ENCODE data around the gene TIPARP. TPM values are rescaled to one million over a fixed set of nuclear protein-coding genes. Genes with fewer than 3 reads are reported as not detected.
"Not testable (repeated sequence)": the region's sequence is repeated elsewhere in the genome, so short reads cannot be mapped to it uniquely, and the experiment has no call there.

TIPARP gene
- total RNA-seq, 1 experiment from 2014 or later: 20.4 TPM

DNA sequence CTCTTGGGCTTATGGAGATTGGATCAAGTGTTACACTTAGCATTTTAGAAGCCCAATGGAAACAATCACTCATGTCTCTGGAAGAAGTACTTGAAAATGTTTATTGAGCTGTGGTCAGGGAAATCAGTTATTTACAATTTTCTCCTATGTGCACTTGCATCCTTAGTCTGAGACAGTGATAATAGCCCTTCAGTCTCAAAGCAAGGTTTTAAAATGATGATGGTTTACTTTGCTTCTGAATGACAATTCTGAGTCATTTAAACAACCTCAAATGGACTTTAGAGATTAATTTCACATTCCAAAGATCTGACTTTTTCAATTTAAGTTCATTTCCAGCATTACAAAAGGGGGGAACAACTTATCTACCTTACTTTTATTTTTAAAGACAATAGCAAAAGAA is 20.1 kb downstream of the TIPARP start:
- Histone ChIP-seq H3K9ac (ENCODE audit: low read length) (no peak overlapping the region), H3K9me2 (replicated peaks; ENCODE audit: insufficient read depth, low read length) (no peaks in the 10 kb centered on the region), H3K4me1 (ENCODE audit: low read length) (peaks cover 26% of the 10 kb centered on the region), H3K27me3 (ENCODE audit: low read length) (no peaks in the 10 kb centered on the region), H3K36me3 (ENCODE audit: insufficient read depth, low read length) (peaks cover 27% of the 10 kb centered on the region), H2AFZ (ENCODE audit: low read length) (no peak overlapping the region), H3K27ac (ENCODE audit: low read length) (no peak overlapping the region), H3K79me2 (ENCODE audit: low read length) (peaks cover 43% of the 10 kb centered on the region), H4K20me1 (ENCODE audit: insufficient read depth, low read depth, low read length) (peaks cover 3% of the 10 kb centered on the region; the same call in 1 of the 2 replicates), H3K9me3 (ENCODE audit: low read length) (no peaks in the 10 kb centered on the region), H3K4me3 (ENCODE audit: low read length) (no peak overlapping the region), H3K4me2 (ENCODE audit: low read depth, low read length, poor library complexity, severe bottlenecking) (no peak overlapping the region)
- no peak for DNase-seq

DNA sequence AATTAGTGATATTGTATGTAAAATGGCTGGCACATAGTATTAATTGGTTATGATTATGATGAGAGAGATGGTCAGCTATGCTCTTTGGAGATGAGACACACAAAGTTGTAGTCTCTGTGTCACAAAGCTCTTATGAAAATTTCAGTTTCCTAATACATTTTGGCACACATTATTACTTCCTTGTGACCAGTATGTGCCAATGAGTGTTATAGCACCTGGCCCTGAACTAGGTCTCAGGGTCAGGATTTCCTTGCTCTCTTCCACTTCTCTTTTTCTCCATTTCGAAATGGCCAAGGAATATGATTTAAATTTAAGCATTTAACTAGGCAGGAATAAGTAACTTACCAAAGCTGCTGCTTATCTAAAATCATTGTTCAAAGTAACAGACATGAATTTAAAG is 28.0 kb downstream of the TIPARP start:
- Histone ChIP-seq H3K27ac (ENCODE audit: low read length) (no peak overlapping the region), H3K4me1 (ENCODE audit: low read length) (peaks cover 20% of the 10 kb centered on the region), H3K4me2 (ENCODE audit: low read depth, low read length, poor library complexity, severe bottlenecking) (no peak overlapping the region), H3K4me3 (ENCODE audit: low read length) (no peak overlapping the region), H2AFZ (ENCODE audit: low read length) (no peak overlapping the region), H3K79me2 (ENCODE audit: low read length) (peaks cover 6% of the 10 kb centered on the region; the same call in 1 of the 2 replicates), H4K20me1 (ENCODE audit: insufficient read depth, low read depth, low read length) (no peaks in the 10 kb centered on the region), H3K9me2 (replicated peaks; ENCODE audit: insufficient read depth, low read length) (no peaks in the 10 kb centered on the region), H3K9me3 (ENCODE audit: low read length) (no peaks in the 10 kb centered on the region), H3K9ac (ENCODE audit: low read length) (no peak overlapping the region), H3K36me3 (ENCODE audit: insufficient read depth, low read length) (peaks cover 20% of the 10 kb centered on the region), H3K27me3 (ENCODE audit: low read length) (no peaks in the 10 kb centered on the region)
- no peak for DNase-seq

DNA sequence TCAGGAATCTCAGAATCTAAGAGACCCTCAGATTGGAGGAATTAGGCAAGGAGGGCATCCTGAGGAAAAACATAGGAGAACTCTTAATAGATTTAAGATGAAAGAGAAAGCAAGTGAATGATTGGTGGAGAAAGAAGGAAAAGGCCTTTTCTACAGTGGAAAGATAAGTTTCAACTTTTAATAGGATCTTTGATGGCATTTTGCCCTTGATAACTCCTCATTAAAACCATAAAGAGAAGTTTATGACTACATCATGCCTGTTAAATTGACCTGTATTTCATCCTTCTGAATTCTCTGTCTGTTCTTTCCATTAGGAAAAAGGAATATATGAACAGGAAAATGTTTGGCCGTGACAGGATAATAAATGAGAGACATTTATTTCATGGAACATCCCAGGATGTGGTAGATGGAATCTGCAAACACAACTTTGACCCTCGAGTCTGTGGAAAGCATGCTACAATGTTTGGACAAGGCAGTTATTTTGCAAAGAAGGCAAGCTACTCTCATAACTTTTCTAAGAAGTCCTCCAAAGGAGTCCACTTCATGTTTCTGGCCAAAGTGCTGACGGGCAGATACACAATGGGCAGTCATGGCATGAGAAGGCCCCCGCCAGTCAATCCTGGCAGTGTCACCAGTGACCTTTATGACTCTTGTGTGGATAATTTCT is 30.1 kb downstream of the TIPARP start:
- no peak for DNase-seq
- H3K4me3 ChIP-seq (ENCODE audit: low read length): no peak overlapping the region
- H3K4me1 ChIP-seq (ENCODE audit: low read length): peaks cover 20% of the 10 kb centered on the region
- no peak overlapping the region for H3K27ac ChIP-seq (ENCODE audit: low read length)
- no peak overlapping the region for H3K4me2 ChIP-seq (ENCODE audit: low read depth, low read length, poor library complexity, severe bottlenecking)
- no peaks in the 10 kb centered on the region for H3K9me3 ChIP-seq (ENCODE audit: low read length)
- H2AFZ ChIP-seq (ENCODE audit: low read length): no peak overlapping the region
- H3K9ac ChIP-seq (ENCODE audit: low read length): no peak overlapping the region
- H3K36me3 ChIP-seq (ENCODE audit: insufficient read depth, low read length): peaks cover 14% of the 10 kb centered on the region; the same call in 1 of the 2 replicates
- no peaks in the 10 kb centered on the region for H3K27me3 ChIP-seq (ENCODE audit: low read length)
- H4K20me1 ChIP-seq (ENCODE audit: insufficient read depth, low read depth, low read length): no peaks in the 10 kb centered on the region
- peaks cover 6% of the 10 kb centered on the region; the same call in 1 of the 2 replicates for H3K79me2 ChIP-seq (ENCODE audit: low read length)
- H3K9me2 ChIP-seq (replicated peaks; ENCODE audit: insufficient read depth, low read length): no peaks in the 10 kb centered on the region

DNA sequence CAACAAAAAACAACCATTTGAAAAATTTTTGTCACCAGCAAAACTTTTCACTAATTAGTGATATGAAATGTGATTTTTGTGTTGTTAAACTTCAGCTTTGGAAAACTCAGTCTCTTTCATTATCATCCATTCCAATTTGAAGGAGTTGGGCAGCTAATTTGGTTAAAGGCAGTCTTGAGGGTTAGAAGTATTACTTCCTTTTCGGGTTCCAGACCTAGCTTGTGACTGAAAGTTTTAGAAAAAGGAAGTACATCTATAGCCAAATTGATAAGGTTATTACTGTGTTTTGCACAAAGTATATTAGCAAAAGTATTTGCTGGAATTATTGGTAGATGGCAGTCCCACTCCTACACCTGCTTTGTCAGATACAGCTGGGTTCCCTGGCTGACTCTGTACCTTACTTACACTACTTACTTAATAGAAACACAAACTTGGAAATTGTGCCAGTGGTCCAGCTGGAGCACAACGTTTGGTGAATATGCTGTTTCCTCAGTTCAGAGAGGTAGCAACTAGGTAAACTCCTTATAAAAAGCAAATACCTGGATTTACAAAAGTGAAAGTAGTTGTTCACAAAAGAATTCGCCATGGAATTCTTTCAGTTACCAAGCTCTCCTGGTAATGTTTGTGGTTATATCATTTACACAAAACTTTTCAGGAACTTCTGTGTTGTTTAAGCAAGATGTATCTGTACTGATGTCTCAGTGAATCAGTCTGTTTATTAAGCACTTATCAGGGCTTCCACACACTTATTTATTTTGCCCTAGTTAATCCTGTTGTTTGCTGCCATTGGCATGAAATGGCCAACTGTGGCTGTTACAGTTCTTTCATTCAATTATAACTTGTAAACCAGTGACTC is 31.6 kb downstream of the TIPARP start:
- Histone ChIP-seq H3K4me3 (ENCODE audit: low read length) (no peak overlapping the region), H3K9ac (ENCODE audit: low read length) (no peak overlapping the region), H3K9me2 (replicated peaks; ENCODE audit: insufficient read depth, low read length) (no peaks in the 10 kb centered on the region), H3K4me1 (ENCODE audit: low read length) (peaks cover 22% of the 10 kb centered on the region), H3K36me3 (ENCODE audit: insufficient read depth, low read length) (peaks cover 10% of the 10 kb centered on the region; the same call in 1 of the 2 replicates), H3K27ac (ENCODE audit: low read length) (peak overlapping the region; percentile 59), H4K20me1 (ENCODE audit: insufficient read depth, low read depth, low read length) (no peaks in the 10 kb centered on the region), H3K4me2 (ENCODE audit: low read depth, low read length, poor library complexity, severe bottlenecking) (peak overlapping the region; percentile 36), H2AFZ (ENCODE audit: low read length) (no peak overlapping the region), H3K79me2 (ENCODE audit: low read length) (peaks cover 4% of the 10 kb centered on the region; the same call in 1 of the 2 replicates), H3K9me3 (ENCODE audit: low read length) (no peaks in the 10 kb centered on the region), H3K27me3 (ENCODE audit: low read length) (no peaks in the 10 kb centered on the region)
- peak; percentile 65 for DNase-seq

DNA sequence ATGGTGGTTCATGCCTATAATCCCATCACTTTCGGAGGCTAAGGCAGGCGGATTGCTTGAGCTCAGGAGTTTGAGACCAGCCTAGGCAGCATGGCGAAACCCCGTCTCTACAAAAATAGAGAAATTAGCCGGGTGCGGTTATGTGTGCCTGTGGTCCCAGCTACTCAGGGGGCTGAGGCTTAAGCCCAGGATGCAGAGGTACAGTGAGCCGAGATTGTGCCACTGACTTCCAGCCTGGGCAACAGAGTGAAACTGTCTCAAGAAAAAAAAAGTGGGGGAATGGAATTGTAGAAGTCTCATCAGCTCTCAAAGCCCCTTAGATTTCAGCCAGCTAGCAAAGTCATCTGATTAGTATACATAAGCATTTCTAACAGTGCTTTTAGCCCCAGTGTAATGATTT is 33.2 kb downstream of the TIPARP start:
- H3K9ac ChIP-seq (ENCODE audit: low read length): no peak overlapping the region
- no peaks in the 10 kb centered on the region for H3K9me2 ChIP-seq (replicated peaks; ENCODE audit: insufficient read depth, low read length)
- H3K4me2 ChIP-seq (ENCODE audit: low read depth, low read length, poor library complexity, severe bottlenecking): no peak overlapping the region
- H3K79me2 ChIP-seq (ENCODE audit: low read length): no peaks in the 10 kb centered on the region
- H3K9me3 ChIP-seq (ENCODE audit: low read length): no peaks in the 10 kb centered on the region
- no peak overlapping the region for H3K4me3 ChIP-seq (ENCODE audit: low read length)
- no peaks in the 10 kb centered on the region for H4K20me1 ChIP-seq (ENCODE audit: insufficient read depth, low read depth, low read length)
- H3K4me1 ChIP-seq (ENCODE audit: low read length): peaks cover 19% of the 10 kb centered on the region
- H3K36me3 ChIP-seq (ENCODE audit: insufficient read depth, low read length): peaks cover 9% of the 10 kb centered on the region; the same call in 1 of the 2 replicates
- no peak overlapping the region for H2AFZ ChIP-seq (ENCODE audit: low read length)
- DNase-seq: no peak
- H3K27me3 ChIP-seq (ENCODE audit: low read length): no peaks in the 10 kb centered on the region
- H3K27ac ChIP-seq (ENCODE audit: low read length): no peak overlapping the region

DNA sequence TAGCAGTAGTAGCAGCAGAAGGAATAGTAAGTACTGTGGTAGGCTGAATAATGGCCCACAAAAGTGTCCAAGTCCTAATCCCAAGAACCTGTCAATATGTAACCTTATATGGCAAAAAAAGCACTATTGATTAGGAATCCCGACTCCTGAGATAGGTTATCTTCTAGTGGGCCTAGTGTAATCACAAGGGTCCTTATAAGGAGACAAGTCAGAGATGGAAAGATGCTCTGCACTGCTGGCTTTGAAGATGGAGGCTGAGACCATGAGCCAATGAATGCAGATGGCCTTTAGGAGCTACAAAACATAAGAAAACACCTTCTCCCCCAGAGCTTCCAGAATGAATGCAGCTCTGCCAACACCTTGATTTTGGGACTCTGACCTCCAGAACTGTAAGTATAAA is 36.0 kb downstream of the TIPARP start:
- Histone ChIP-seq H3K79me2 (ENCODE audit: low read length) (no peaks in the 10 kb centered on the region), H3K4me1 (ENCODE audit: low read length) (peaks cover 12% of the 10 kb centered on the region), H3K9ac (ENCODE audit: low read length) (no peak overlapping the region), H3K4me2 (ENCODE audit: low read depth, low read length, poor library complexity, severe bottlenecking) (no peak overlapping the region), H3K4me3 (ENCODE audit: low read length) (no peak overlapping the region), H3K9me2 (replicated peaks; ENCODE audit: insufficient read depth, low read length) (no peaks in the 10 kb centered on the region), H3K9me3 (ENCODE audit: low read length) (no peaks in the 10 kb centered on the region), H3K27me3 (ENCODE audit: low read length) (no peaks in the 10 kb centered on the region), H3K36me3 (ENCODE audit: insufficient read depth, low read length) (peaks cover 5% of the 10 kb centered on the region; the same call in 1 of the 2 replicates), H3K27ac (ENCODE audit: low read length) (no peak overlapping the region), H4K20me1 (ENCODE audit: insufficient read depth, low read depth, low read length) (no peaks in the 10 kb centered on the region), H2AFZ (ENCODE audit: low read length) (no peak overlapping the region)
- DNase-seq: no peak

DNA sequence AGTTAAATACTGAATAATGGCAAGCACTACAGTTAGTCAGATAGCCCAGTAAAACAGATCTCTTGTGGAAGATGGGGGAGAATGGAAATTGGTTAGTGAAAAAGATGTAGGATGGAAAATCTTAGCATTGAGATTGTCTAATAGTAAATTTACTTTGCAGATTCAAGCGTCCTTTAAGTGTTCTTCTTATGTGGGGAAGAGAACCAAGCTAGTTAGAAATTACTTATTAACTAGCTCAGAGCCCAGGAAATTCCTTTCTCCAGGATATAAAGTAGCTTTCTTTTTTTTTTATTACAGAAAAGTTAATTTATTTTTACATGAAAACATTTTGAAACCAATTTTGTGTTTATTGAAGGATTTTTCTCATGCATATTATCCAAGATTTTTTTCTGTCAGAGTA is 36.7 kb downstream of the TIPARP start:
- Histone ChIP-seq H4K20me1 (ENCODE audit: insufficient read depth, low read depth, low read length) (no peaks in the 10 kb centered on the region), H3K36me3 (ENCODE audit: insufficient read depth, low read length) (peaks cover 3% of the 10 kb centered on the region; the same call in 1 of the 2 replicates), H3K4me2 (ENCODE audit: low read depth, low read length, poor library complexity, severe bottlenecking) (no peak overlapping the region), H3K4me1 (ENCODE audit: low read length) (peaks cover 5% of the 10 kb centered on the region), H2AFZ (ENCODE audit: low read length) (no peak overlapping the region), H3K9ac (ENCODE audit: low read length) (no peak overlapping the region), H3K27ac (ENCODE audit: low read length) (no peak overlapping the region), H3K27me3 (ENCODE audit: low read length) (no peaks in the 10 kb centered on the region), H3K9me2 (replicated peaks; ENCODE audit: insufficient read depth, low read length) (no peaks in the 10 kb centered on the region), H3K9me3 (ENCODE audit: low read length) (no peaks in the 10 kb centered on the region), H3K79me2 (ENCODE audit: low read length) (no peaks in the 10 kb centered on the region), H3K4me3 (ENCODE audit: low read length) (no peak overlapping the region)
- DNase-seq: no peak

DNA sequence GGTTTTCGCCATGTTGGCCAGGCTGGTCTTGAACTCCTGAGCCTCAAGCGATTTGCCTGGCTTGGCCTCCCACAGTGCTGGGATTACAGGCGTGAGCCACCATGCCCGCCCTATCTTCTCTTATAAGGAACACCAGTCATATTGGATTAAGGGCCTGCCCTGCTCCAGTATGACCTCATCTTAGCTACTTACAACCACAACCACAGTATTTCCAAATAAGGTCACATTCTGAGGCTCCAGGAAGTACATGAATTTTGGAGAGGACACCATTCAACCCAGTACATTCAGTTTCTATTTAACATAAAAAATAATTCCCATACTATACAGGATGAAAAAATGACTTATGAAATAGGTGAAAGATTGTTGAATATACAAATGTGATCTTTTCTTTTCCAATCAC is 37.6 kb downstream of the TIPARP start:
- not testable (repeated sequence) for H3K9ac ChIP-seq (ENCODE audit: low read length); H3K4me3 ChIP-seq (ENCODE audit: low read length); H3K36me3 ChIP-seq (ENCODE audit: insufficient read depth, low read length); H3K9me3 ChIP-seq (ENCODE audit: low read length); H3K79me2 ChIP-seq (ENCODE audit: low read length); H3K27ac ChIP-seq (ENCODE audit: low read length); H3K9me2 ChIP-seq (replicated peaks; ENCODE audit: insufficient read depth, low read length); H3K27me3 ChIP-seq (ENCODE audit: low read length); DNase-seq; H3K4me1 ChIP-seq (ENCODE audit: low read length); H3K4me2 ChIP-seq (ENCODE audit: low read depth, low read length, poor library complexity, severe bottlenecking); H4K20me1 ChIP-seq (ENCODE audit: insufficient read depth, low read depth, low read length); H2AFZ ChIP-seq (ENCODE audit: low read length)
